HCT116 (cell line): ENCODE data around the gene CHRNA9. TPM values are rescaled to one million over a fixed set of nuclear protein-coding genes. Genes with fewer than 3 reads are reported as not detected.

Source experiments
- ATAC-seq: fragments of 200-7000 bp; cut with Tn5 transposase; 2 replicates; pipeline ENCODE4 v1.9.1; 2020; ENCODE audit warnings: mild to moderate bottlenecking, moderate library complexity
- BruUV-seq: library from RNA; stranded (reverse); fragments of 400-500 nt; replicated peaks from 2 replicates; lab custom pipeline; 2021; lab: Mats Ljungman, UMichigan
- CTCF ChIA-PET: fragments of 300-600 bp; sonication (Branson Sonifier 250); formaldehyde crosslinking; loops from one replicate; lab custom pipeline; 2021; ENCODE audit warnings: antibody characterized with exemption; lab: Charles Lee
- POLR2A ChIA-PET: fragments of 300-600, 350-600 bp; sonication (Branson Sonifier 250); formaldehyde crosslinking; loops from one replicate; lab custom pipeline; 2021; ENCODE audit warnings: antibody characterized with exemption; lab: Charles Lee
- RAD21 ChIA-PET, 2 experiments: fragments of 300-600 bp; sonication (Branson Sonifier 250); formaldehyde crosslinking; loops; one replicate each; lab custom pipeline; 2023; ENCODE audit warnings: low total read pairs in 2 of 2; ENCODE audit not compliant: uncharacterized antibody in 2 of 2, unreplicated experiment in 2 of 2, low non-redundant PET in 1 of 2; lab: Charles Lee
- DNase-seq: peaks from one replicate; pipeline ENCODE4 v3.0.0-alpha.2; 2010; ENCODE audit warnings: low read depth, low spot score
- H2AFZ ChIP-seq: fragments of 200-600 bp; shearing (Covaris generic), sonication (generic); 2 replicates; pipeline ENCODE4 v1.6.1; 2017; ENCODE audit warnings: low read depth, mixed run types, mixed read lengths, antibody characterized with exemption, low read length; ENCODE audit not compliant: poor library complexity, severe bottlenecking
- H3K27ac ChIP-seq: 2 replicates; pipeline ENCODE4 v1.5.1; 2012; ENCODE audit warnings: low read depth, low read length
- H3K27me3 ChIP-seq: fragments of 200-600 bp; sonication (generic); 2 replicates; pipeline ENCODE4 v1.6.1; 2016; ENCODE audit warnings: mixed run types, low read length, mixed read lengths; ENCODE audit not compliant: insufficient read depth
- H3K36me3 ChIP-seq, 2 experiments: fragments of 200-500 bp in 1 of 2; fragments of 200-600 bp in 1 of 2; sonication (Bioruptor generic) in 1 of 2; sonication (generic) in 1 of 2; 2 replicates each; pipeline versions ENCODE4 v1.5.1 to v1.6.1; 2014 to 2016; ENCODE audit warnings: low read length in 2 of 2, inconsistent platforms in 1 of 2, mixed read lengths in 1 of 2, mixed run types in 1 of 2; ENCODE audit not compliant: insufficient read depth in 2 of 2, control insufficient read depth in 1 of 2
- H3K4me1 ChIP-seq, 2 experiments: fragments of 200-600 bp in 1 of 2; sonication (generic) in 1 of 2; 2 replicates each; pipeline versions ENCODE4 v1.5.1 to v1.6.1; 2012 to 2017; ENCODE audit warnings: low read length in 2 of 2, inconsistent platforms in 1 of 2, mild to moderate bottlenecking in 1 of 2, mixed read lengths in 1 of 2, mixed run types in 1 of 2, moderate library complexity in 1 of 2; ENCODE audit not compliant: insufficient read depth in 2 of 2, control insufficient read depth in 1 of 2
- H3K4me2 ChIP-seq: fragments of 200-600 bp; sonication (generic); 2 replicates; pipeline ENCODE4 v1.6.1; 2017; ENCODE audit warnings: mixed run types, low read length, mixed read lengths
- H3K4me3 ChIP-seq, 2 experiments: fragments of 200-600 bp in 1 of 2; sonication (generic) in 1 of 2; replicated peaks in 1 of 2; 2 replicates each; pipeline ENCODE4 v1.5.1; 2011 to 2016; ENCODE audit warnings: low read length in 2 of 2, control low read depth in 1 of 2, low read depth in 1 of 2, mild to moderate bottlenecking in 1 of 2, mixed read lengths in 1 of 2, mixed run types in 1 of 2
- H3K79me2 ChIP-seq: fragments of 200-600 bp; sonication (generic); 2 replicates; pipeline ENCODE4 v1.6.1; 2017; ENCODE audit warnings: mild to moderate bottlenecking, mixed run types, low read length, moderate library complexity, mixed read lengths; ENCODE audit not compliant: insufficient read depth
- H3K9ac ChIP-seq: fragments of 200-600 bp; sonication (generic); 2 replicates; pipeline ENCODE4 v1.6.1; 2016; ENCODE audit warnings: low read length, mixed read lengths
- H3K9me2 ChIP-seq: fragments of 200-600 bp; sonication (generic), shearing (Covaris generic); 2 replicates; pipeline ENCODE4 v1.6.1; 2017; ENCODE audit warnings: mixed run types, mild to moderate bottlenecking, moderate library complexity; ENCODE audit not compliant: insufficient read depth
- H3K9me3 ChIP-seq, 2 experiments: fragments of 200-500 bp in 1 of 2; fragments of 200-600 bp in 1 of 2; sonication (Bioruptor generic) in 1 of 2; sonication (generic) in 1 of 2; 2 replicates each; pipeline ENCODE4 v1.6.1; 2014 to 2017; ENCODE audit warnings: low read length in 2 of 2, mixed read lengths in 2 of 2, inconsistent platforms in 1 of 2, low read depth in 1 of 2, mild to moderate bottlenecking in 1 of 2, mixed run types in 1 of 2, moderate library complexity in 1 of 2; ENCODE audit not compliant: control insufficient read depth in 1 of 2, insufficient read depth in 1 of 2
- H4K20me1 ChIP-seq: fragments of 200-600 bp; sonication (generic), shearing (Covaris generic); 2 replicates; pipeline ENCODE4 v1.6.1; 2017; ENCODE audit warnings: mixed run types, mild to moderate bottlenecking, moderate library complexity; ENCODE audit not compliant: insufficient read depth
- CBX3 ChIP-seq: IDR thresholded peaks from 2 replicates; pipeline ENCODE4 v1.6.1; 2012; ENCODE audit warnings: low read depth
- ELF1 ChIP-seq: IDR thresholded peaks from 2 replicates; pipeline ENCODE4 v1.6.1; 2012; ENCODE audit warnings: low read depth, borderline replicate concordance
- EZH2 ChIP-seq: fragments of 200-600 bp; sonication (generic); IDR thresholded peaks from 2 replicates; pipeline ENCODE4 v1.6.1; 2017; ENCODE audit warnings: antibody characterized with exemption, mixed run types
- EZH2phosphoT487 ChIP-seq: fragments of 200-600 bp; IDR thresholded peaks from 2 replicates; pipeline ENCODE4 v1.6.1; 2018; ENCODE audit warnings: antibody characterized with exemption, borderline replicate concordance
- FOSL1 ChIP-seq: IDR thresholded peaks from 2 replicates; pipeline ENCODE4 v1.6.1; 2012; ENCODE audit warnings: low read depth
- POLR2AphosphoS5 ChIP-seq: IDR thresholded peaks from 2 replicates; pipeline ENCODE4 v1.6.1; 2011; ENCODE audit warnings: mild to moderate bottlenecking, low read depth, low read length, moderate library complexity
- SIN3A ChIP-seq: IDR thresholded peaks from 2 replicates; pipeline ENCODE4 v1.6.1; 2012; ENCODE audit warnings: low read depth
- YY1 ChIP-seq: IDR thresholded peaks from 2 replicates; pipeline ENCODE4 v1.6.1; 2011; ENCODE audit warnings: low read length, low read depth, moderate library complexity, mild to moderate bottlenecking; ENCODE audit not compliant: insufficient replicate concordance; ENCODE audit errors: extremely low read depth
- intact Hi-C: fragments of 100-400 bp; cut with micrococcal nuclease; formaldehyde crosslinking; loops from 2 replicates; pipeline ENCODE4 v1.10.0; 2022
- total RNA-seq: library from RNA; stranded (reverse); gene quantifications from one replicate; pipeline ENCODE4 v1.2.1, GENCODE V29; 2021; ENCODE audit not compliant: unreplicated experiment
- TF ChIP-seq, protein P1 (sequence below): IDR thresholded peaks from 2 replicates; pipeline ENCODE4 v1.6.1; 2012
- TF ChIP-seq, protein P2 (sequence below): IDR thresholded peaks from 2 replicates; pipeline ENCODE4 v1.6.1; 2012; ENCODE audit warnings: low read depth
- TF ChIP-seq, protein P3 (sequence below), 3 experiments: fragments of 200-600 bp in 1 of 3; sonication (generic) in 1 of 3; IDR thresholded peaks in 2 of 3; conservative IDR thresholded peaks in 1 of 3; 2 replicates each; pipeline ENCODE4 v1.5.1; 2012 to 2017; ENCODE audit warnings: low read depth in 2 of 3, low read length in 2 of 3, antibody characterized with exemption in 1 of 3, borderline replicate concordance in 1 of 3, control low read depth in 1 of 3, mild to moderate bottlenecking in 1 of 3, mixed read lengths in 1 of 3, mixed run types in 1 of 3, moderate library complexity in 1 of 3; ENCODE audit not compliant: insufficient read depth in 1 of 3
- TF ChIP-seq, protein P4 (sequence below): IDR thresholded peaks from 2 replicates; pipeline ENCODE4 v1.6.1; 2012

Gene CHRNA9
- total RNA-seq, 1 experiment from 2014 or later, result not detected

DNA sequence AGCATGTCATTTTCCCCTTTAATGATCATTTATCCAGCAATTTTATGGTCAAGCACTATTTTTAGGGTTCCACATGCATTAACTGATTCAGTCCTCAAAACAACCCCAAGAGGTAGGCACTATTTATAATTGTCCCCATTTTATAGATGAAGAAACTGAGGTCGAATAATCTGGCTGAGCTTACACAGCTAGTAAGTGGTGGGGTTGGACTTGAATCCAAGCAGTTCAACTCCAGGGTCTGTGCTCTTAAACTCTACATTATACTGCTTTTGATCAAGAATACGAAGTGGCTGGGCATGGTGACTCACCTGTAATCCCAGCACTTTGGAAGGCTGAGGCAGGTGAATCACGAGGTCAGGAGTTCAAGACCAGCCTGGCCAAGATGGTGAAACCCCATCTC, 3.2 kb upstream of the CHRNA9 start:
- ChIA-PET CTCF (interaction anchor here (2.5 kb wide), 1 partner anchor 15 kb away, joined by 11 read pairs; no protein-coding TSS in a partner anchor), POLR2A (interaction anchor here (1.0 kb wide), 1 partner anchor 15 kb away, joined by 5 read pairs; no protein-coding TSS in a partner anchor), RAD21 (no interaction called here)
- H3K79me2 ChIP-seq, result no peaks in the 10 kb centered on the region
- peaks cover 18 to 39% of the 10 kb centered on the region in 2 experiments for H3K4me1 ChIP-seq
- H3K36me3 ChIP-seq, result no peaks in the 10 kb centered on the region
- no peaks in the 10 kb centered on the region for H3K9me2 ChIP-seq
- H3K27me3 ChIP-seq, result no peaks in the 10 kb centered on the region
- H3K9me3 ChIP-seq, result no peaks in the 10 kb centered on the region
- TF ChIP-seq FOSL1 (no peak), EZH2 (no peak), YY1 (no peak), SIN3A (no peak), EZH2phosphoT487 (no peak), POLR2AphosphoS5 (no peak), CBX3 (no peak), ELF1 (no peak)
- TF ChIP-seq, protein P1, sequence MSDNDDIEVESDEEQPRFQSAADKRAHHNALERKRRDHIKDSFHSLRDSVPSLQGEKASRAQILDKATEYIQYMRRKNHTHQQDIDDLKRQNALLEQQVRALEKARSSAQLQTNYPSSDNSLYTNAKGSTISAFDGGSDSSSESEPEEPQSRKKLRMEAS, result no peak
- TF ChIP-seq, protein P2, sequence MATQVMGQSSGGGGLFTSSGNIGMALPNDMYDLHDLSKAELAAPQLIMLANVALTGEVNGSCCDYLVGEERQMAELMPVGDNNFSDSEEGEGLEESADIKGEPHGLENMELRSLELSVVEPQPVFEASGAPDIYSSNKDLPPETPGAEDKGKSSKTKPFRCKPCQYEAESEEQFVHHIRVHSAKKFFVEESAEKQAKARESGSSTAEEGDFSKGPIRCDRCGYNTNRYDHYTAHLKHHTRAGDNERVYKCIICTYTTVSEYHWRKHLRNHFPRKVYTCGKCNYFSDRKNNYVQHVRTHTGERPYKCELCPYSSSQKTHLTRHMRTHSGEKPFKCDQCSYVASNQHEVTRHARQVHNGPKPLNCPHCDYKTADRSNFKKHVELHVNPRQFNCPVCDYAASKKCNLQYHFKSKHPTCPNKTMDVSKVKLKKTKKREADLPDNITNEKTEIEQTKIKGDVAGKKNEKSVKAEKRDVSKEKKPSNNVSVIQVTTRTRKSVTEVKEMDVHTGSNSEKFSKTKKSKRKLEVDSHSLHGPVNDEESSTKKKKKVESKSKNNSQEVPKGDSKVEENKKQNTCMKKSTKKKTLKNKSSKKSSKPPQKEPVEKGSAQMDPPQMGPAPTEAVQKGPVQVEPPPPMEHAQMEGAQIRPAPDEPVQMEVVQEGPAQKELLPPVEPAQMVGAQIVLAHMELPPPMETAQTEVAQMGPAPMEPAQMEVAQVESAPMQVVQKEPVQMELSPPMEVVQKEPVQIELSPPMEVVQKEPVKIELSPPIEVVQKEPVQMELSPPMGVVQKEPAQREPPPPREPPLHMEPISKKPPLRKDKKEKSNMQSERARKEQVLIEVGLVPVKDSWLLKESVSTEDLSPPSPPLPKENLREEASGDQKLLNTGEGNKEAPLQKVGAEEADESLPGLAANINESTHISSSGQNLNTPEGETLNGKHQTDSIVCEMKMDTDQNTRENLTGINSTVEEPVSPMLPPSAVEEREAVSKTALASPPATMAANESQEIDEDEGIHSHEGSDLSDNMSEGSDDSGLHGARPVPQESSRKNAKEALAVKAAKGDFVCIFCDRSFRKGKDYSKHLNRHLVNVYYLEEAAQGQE, result no peak
- TF ChIP-seq, protein P3, sequence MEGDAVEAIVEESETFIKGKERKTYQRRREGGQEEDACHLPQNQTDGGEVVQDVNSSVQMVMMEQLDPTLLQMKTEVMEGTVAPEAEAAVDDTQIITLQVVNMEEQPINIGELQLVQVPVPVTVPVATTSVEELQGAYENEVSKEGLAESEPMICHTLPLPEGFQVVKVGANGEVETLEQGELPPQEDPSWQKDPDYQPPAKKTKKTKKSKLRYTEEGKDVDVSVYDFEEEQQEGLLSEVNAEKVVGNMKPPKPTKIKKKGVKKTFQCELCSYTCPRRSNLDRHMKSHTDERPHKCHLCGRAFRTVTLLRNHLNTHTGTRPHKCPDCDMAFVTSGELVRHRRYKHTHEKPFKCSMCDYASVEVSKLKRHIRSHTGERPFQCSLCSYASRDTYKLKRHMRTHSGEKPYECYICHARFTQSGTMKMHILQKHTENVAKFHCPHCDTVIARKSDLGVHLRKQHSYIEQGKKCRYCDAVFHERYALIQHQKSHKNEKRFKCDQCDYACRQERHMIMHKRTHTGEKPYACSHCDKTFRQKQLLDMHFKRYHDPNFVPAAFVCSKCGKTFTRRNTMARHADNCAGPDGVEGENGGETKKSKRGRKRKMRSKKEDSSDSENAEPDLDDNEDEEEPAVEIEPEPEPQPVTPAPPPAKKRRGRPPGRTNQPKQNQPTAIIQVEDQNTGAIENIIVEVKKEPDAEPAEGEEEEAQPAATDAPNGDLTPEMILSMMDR (IDR thresholded peaks at IDR 0.05 in 2 of 3, conservative IDR thresholded peaks at IDR 0.05 in 1 of 3; ENCODE audit: borderline replicate concordance in 1 of 3, insufficient read depth in 1 of 3, low read depth in 2 of 3, low read length in 2 of 3), result no peak
- TF ChIP-seq, protein P4, sequence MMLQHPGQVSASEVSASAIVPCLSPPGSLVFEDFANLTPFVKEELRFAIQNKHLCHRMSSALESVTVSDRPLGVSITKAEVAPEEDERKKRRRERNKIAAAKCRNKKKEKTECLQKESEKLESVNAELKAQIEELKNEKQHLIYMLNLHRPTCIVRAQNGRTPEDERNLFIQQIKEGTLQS, result no peak
- H4K20me1 ChIP-seq, result no peaks in the 10 kb centered on the region
- H2AFZ ChIP-seq, result no peak overlapping the region
- H3K27ac ChIP-seq, result no peak overlapping the region
- intact Hi-C loops, result no loop called here
- no peak overlapping the region for H3K4me3 ChIP-seq
- no peak for DNase-seq
- BruUV-seq, result no TSS peak
- 0 out of 2 replicates have a peak overlapping the region, but pooled peaks have one; percentile 9 for H3K4me2 ChIP-seq
- no peak overlapping the region for H3K9ac ChIP-seq
- ATAC-seq, result no peak
